GM23338 (cell line): ENCODE measurements around the gene KCNJ6. TPM values are rescaled to one million over a fixed set of nuclear protein-coding genes. Genes with fewer than 3 reads are reported as not detected.

Experiments
- ATAC-seq: fragments of 200-7000 bp; cut with Tn5 transposase; 3 replicates; pipeline ENCODE4 v1.9.1; 2020
- DNase-seq: peaks from one replicate; pipeline ENCODE4 v3.0.0-alpha.2; 2015; ENCODE audit warnings: low spot score
- H2AFZ ChIP-seq: fragments of 200-600 bp; sonication (generic); 2 replicates; pipeline ENCODE4 v1.8.0; 2016; ENCODE audit warnings: antibody characterized with exemption, mild to moderate bottlenecking, moderate library complexity
- H3F3A ChIP-seq: fragments of 200-600 bp; sonication (generic); replicated peaks from 2 replicates; pipeline ENCODE4 v1.8.0; 2017; ENCODE audit warnings: antibody characterized with exemption, mixed run types, low read depth
- H3K27ac ChIP-seq: fragments of 200-600 bp; sonication (generic); 2 replicates; pipeline ENCODE4 v1.6.1; 2016; ENCODE audit warnings: low read depth
- H3K27me3 ChIP-seq: fragments of 200-600 bp; sonication (generic); 2 replicates; pipeline ENCODE4 v1.8.0; 2016; ENCODE audit warnings: mild to moderate bottlenecking, mixed run types, moderate library complexity; ENCODE audit not compliant: insufficient read depth
- H3K36me3 ChIP-seq: fragments of 200-600 bp; sonication (generic); 2 replicates; pipeline ENCODE4 v1.8.0; 2016; ENCODE audit warnings: mild to moderate bottlenecking; ENCODE audit not compliant: insufficient read depth
- H3K4me1 ChIP-seq: fragments of 200-600 bp; sonication (generic); 2 replicates; pipeline ENCODE4 v1.8.0; 2016; ENCODE audit warnings: mild to moderate bottlenecking, moderate library complexity; ENCODE audit not compliant: insufficient read depth
- H3K4me2 ChIP-seq: fragments of 200-600 bp; sonication (generic); 2 replicates; pipeline ENCODE4 v1.7.1; 2017; ENCODE audit warnings: mixed run types
- H3K4me3 ChIP-seq: fragments of 200-600 bp; sonication (generic); 2 replicates; pipeline ENCODE4 v1.6.1; 2016; ENCODE audit warnings: mixed run types
- H3K79me2 ChIP-seq: fragments of 200-600 bp; sonication (generic); replicated peaks from 2 replicates; pipeline ENCODE4 v1.8.0; 2017; ENCODE audit warnings: mild to moderate bottlenecking; ENCODE audit not compliant: insufficient read depth
- H3K9me2 ChIP-seq: fragments of 200-600 bp; sonication (generic); 2 replicates; pipeline ENCODE4 v1.8.0; 2017; ENCODE audit not compliant: insufficient read depth
- H4K20me1 ChIP-seq: fragments of 200-600 bp; sonication (generic); replicated peaks from 2 replicates; pipeline ENCODE4 v1.8.0; 2017; ENCODE audit warnings: mild to moderate bottlenecking; ENCODE audit not compliant: insufficient read depth
- H3K27ac Mint-ChIP-seq: 2 replicates; pipeline ENCODE4 v1.8.0; 2020; ENCODE audit warnings: inconsistent platforms, mild to moderate bottlenecking, moderate library complexity, mixed read lengths
- H3K27me3 Mint-ChIP-seq: 3 replicates; pipeline ENCODE4 v1.8.0; 2022; ENCODE audit warnings: low read depth, mild to moderate bottlenecking, moderate library complexity, mixed read lengths, inconsistent platforms; ENCODE audit not compliant: insufficient read depth, poor library complexity
- H3K36me3 Mint-ChIP-seq: 3 replicates; pipeline ENCODE4 v1.8.0; 2021; ENCODE audit warnings: low read depth, mild to moderate bottlenecking, inconsistent platforms, moderate library complexity, mixed read lengths
- H3K4me1 Mint-ChIP-seq: 3 replicates; pipeline ENCODE4 v1.8.0; 2020; ENCODE audit warnings: mild to moderate bottlenecking, inconsistent platforms, mixed read lengths
- H3K4me3 Mint-ChIP-seq: 3 replicates; pipeline ENCODE4 v1.8.0; 2021; ENCODE audit warnings: moderate library complexity, mild to moderate bottlenecking, inconsistent platforms, mixed read lengths
- H3K9me3 Mint-ChIP-seq: 3 replicates; pipeline ENCODE4 v1.8.0; 2020; ENCODE audit warnings: moderate library complexity, mild to moderate bottlenecking, inconsistent platforms, mixed read lengths
- CREB1 ChIP-seq: fragments of 250-450 bp; sonication (Bioruptor Pico); IDR thresholded peaks from 2 replicates; pipeline ENCODE4 v1.5.0; 2020; ENCODE audit warnings: low read depth, mild to moderate bottlenecking, moderate library complexity
- CTCF ChIP-seq, 2 experiments: fragments of 200-600 bp in 1 of 2; sonication (generic) in 1 of 2; conservative IDR thresholded peaks; 2 replicates each; pipeline versions ENCODE4 v1.5.1 to v1.6.1; 2016 to 2017; ENCODE audit warnings: antibody characterized with exemption in 2 of 2, low read depth in 2 of 2, mild to moderate bottlenecking in 2 of 2, moderate library complexity in 1 of 2
- EZH2 ChIP-seq: fragments of 200-600 bp; sonication (generic); IDR thresholded peaks from one replicate; pipeline ENCODE4 v1.8.0; 2017; ENCODE audit warnings: antibody characterized with exemption, mild to moderate bottlenecking, low read depth; ENCODE audit not compliant: unreplicated experiment
- EZH2phosphoT487 ChIP-seq: fragments of 200-600 bp; sonication (generic); IDR thresholded peaks from one replicate; pipeline ENCODE4 v1.8.1; 2018; ENCODE audit warnings: antibody characterized with exemption; ENCODE audit not compliant: unreplicated experiment
- JUNB ChIP-seq: IDR thresholded peaks from one replicate; pipeline ENCODE4 v1.6.1; 2016; ENCODE audit warnings: antibody characterized with exemption; ENCODE audit not compliant: unreplicated experiment
- NANOG ChIP-seq: IDR thresholded peaks from 2 replicates; pipeline ENCODE4 v1.6.1; 2016; ENCODE audit warnings: antibody characterized with exemption, borderline replicate concordance
- POLR2AphosphoS5 ChIP-seq: IDR thresholded peaks from 2 replicates; pipeline ENCODE4 v1.6.1; 2016; ENCODE audit warnings: antibody characterized with exemption, low read depth
- REST ChIP-seq: IDR thresholded peaks from one replicate; pipeline ENCODE4 v1.6.1; 2018; ENCODE audit warnings: antibody characterized with exemption; ENCODE audit not compliant: unreplicated experiment
- STAT1 ChIP-seq: IDR thresholded peaks from one replicate; pipeline ENCODE4 v1.6.1; 2016; ENCODE audit warnings: antibody characterized with exemption; ENCODE audit not compliant: unreplicated experiment
- ZNF114 ChIP-seq: fragments of 250-450 bp; sonication (Bioruptor Pico); IDR thresholded peaks from 2 replicates; pipeline ENCODE4 v1.5.0; 2020; ENCODE audit warnings: mild to moderate bottlenecking, moderate library complexity
- ZNF331 ChIP-seq: fragments of 250-450 bp; sonication (Bioruptor Pico); IDR thresholded peaks from 2 replicates; pipeline ENCODE4 v1.5.0; 2020; ENCODE audit warnings: low read depth, mild to moderate bottlenecking, moderate library complexity
- polyA plus RNA-seq: library from polyadenylated mRNA; unstranded; fragments of >200 nt; fragmentation: Nextera tagmentation; extraction: Ambion mirVana; gene quantifications from 2 replicates; pipeline ENCODE4 v1.2.1, GENCODE V29; 2016
- total RNA-seq: library from RNA; depleted of rRNA; stranded (reverse); fragments of >200 nt; shearing (Covaris generic); gene quantifications from 2 replicates; pipeline ENCODE4 v1.2.3, GENCODE V29; 2014
- TF ChIP-seq, protein P1 (sequence below): IDR thresholded peaks from 2 replicates; pipeline ENCODE4 v1.6.1; 2016; ENCODE audit warnings: antibody characterized with exemption
- TF ChIP-seq, protein P2 (sequence below): fragments of 250-450 bp; sonication (Bioruptor Pico); IDR thresholded peaks from 2 replicates; pipeline ENCODE4 v1.5.0; 2020; ENCODE audit warnings: mild to moderate bottlenecking, moderate library complexity

The KCNJ6 gene
- total and polyA plus RNA-seq, 2 experiments from 2014 or later: 0.48 to 0.52 TPM

- H3K4me2 ChIP-seq: no peak overlapping the region
- no peaks in the 10 kb centered on the region for H3K79me2 ChIP-seq
- no peak for ATAC-seq
- no peaks in the 10 kb centered on the region for H3K27me3 ChIP-seq
- H2AFZ ChIP-seq: no peak overlapping the region
- Mint-ChIP-seq H3K9me3 (no peaks in the 10 kb centered on the region), H3K36me3 (no peaks in the 10 kb centered on the region), H3K27me3 (no peaks in the 10 kb centered on the region), H3K4me1 (0 out of 3 replicates have a peak, but pooled peaks cover 4% of the 10 kb centered on the region), H3K4me3 (no peak overlapping the region), H3K27ac (no peak overlapping the region)
- no peaks in the 10 kb centered on the region for H3K4me1 ChIP-seq
- H3K4me3 ChIP-seq: no peak overlapping the region
- no peak for DNase-seq
- no peaks in the 10 kb centered on the region for H4K20me1 ChIP-seq
- no peaks in the 10 kb centered on the region for H3F3A ChIP-seq
- no peak for TF ChIP-seq ZNF114 (CRISPR knock-in tag)
- TF ChIP-seq EZH2phosphoT487: no peak
- TF ChIP-seq, protein P1, sequence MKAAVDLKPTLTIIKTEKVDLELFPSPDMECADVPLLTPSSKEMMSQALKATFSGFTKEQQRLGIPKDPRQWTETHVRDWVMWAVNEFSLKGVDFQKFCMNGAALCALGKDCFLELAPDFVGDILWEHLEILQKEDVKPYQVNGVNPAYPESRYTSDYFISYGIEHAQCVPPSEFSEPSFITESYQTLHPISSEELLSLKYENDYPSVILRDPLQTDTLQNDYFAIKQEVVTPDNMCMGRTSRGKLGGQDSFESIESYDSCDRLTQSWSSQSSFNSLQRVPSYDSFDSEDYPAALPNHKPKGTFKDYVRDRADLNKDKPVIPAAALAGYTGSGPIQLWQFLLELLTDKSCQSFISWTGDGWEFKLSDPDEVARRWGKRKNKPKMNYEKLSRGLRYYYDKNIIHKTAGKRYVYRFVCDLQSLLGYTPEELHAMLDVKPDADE: no peak
- no peak for TF ChIP-seq STAT1
- no peak for TF ChIP-seq POLR2AphosphoS5
- TF ChIP-seq, protein P2, sequence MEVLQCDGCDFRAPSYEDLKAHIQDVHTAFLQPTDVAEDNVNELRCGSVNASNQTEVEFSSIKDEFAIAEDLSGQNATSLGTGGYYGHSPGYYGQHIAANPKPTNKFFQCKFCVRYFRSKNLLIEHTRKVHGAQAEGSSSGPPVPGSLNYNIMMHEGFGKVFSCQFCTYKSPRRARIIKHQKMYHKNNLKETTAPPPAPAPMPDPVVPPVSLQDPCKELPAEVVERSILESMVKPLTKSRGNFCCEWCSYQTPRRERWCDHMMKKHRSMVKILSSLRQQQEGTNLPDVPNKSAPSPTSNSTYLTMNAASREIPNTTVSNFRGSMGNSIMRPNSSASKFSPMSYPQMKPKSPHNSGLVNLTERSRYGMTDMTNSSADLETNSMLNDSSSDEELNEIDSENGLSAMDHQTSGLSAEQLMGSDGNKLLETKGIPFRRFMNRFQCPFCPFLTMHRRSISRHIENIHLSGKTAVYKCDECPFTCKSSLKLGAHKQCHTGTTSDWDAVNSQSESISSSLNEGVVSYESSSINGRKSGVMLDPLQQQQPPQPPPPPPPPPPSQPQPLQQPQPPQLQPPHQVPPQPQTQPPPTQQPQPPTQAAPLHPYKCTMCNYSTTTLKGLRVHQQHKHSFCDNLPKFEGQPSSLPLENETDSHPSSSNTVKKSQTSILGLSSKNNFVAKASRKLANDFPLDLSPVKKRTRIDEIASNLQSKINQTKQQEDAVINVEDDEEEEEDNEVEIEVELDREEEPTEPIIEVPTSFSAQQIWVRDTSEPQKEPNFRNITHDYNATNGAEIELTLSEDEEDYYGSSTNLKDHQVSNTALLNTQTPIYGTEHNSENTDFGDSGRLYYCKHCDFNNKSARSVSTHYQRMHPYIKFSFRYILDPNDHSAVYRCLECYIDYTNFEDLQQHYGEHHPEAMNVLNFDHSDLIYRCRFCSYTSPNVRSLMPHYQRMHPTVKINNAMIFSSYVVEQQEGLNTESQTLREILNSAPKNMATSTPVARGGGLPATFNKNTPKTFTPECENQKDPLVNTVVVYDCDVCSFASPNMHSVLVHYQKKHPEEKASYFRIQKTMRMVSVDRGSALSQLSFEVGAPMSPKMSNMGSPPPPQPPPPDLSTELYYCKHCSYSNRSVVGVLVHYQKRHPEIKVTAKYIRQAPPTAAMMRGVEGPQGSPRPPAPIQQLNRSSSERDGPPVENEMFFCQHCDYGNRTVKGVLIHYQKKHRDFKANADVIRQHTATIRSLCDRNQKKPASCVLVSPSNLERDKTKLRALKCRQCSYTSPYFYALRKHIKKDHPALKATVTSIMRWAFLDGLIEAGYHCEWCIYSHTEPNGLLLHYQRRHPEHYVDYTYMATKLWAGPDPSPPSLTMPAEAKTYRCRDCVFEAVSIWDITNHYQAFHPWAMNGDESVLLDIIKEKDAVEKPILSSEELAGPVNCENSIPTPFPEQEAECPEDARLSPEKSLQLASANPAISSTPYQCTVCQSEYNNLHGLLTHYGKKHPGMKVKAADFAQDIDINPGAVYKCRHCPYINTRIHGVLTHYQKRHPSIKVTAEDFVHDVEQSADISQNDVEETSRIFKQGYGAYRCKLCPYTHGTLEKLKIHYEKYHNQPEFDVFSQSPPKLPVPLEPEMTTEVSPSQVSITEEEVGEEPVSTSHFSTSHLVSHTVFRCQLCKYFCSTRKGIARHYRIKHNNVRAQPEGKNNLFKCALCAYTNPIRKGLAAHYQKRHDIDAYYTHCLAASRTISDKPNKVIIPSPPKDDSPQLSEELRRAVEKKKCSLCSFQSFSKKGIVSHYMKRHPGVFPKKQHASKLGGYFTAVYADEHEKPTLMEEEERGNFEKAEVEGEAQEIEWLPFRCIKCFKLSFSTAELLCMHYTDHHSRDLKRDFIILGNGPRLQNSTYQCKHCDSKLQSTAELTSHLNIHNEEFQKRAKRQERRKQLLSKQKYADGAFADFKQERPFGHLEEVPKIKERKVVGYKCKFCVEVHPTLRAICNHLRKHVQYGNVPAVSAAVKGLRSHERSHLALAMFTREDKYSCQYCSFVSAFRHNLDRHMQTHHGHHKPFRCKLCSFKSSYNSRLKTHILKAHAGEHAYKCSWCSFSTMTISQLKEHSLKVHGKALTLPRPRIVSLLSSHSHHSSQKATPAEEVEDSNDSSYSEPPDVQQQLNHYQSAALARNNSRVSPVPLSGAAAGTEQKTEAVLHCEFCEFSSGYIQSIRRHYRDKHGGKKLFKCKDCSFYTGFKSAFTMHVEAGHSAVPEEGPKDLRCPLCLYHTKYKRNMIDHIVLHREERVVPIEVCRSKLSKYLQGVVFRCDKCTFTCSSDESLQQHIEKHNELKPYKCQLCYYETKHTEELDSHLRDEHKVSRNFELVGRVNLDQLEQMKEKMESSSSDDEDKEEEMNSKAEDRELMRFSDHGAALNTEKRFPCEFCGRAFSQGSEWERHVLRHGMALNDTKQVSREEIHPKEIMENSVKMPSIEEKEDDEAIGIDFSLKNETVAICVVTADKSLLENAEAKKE: no peak
- no peak for TF ChIP-seq NANOG
- TF ChIP-seq REST: no peak
- no peak for TF ChIP-seq ZNF331 (CRISPR knock-in tag)
- TF ChIP-seq EZH2: no peak
- TF ChIP-seq CREB1 (CRISPR knock-in tag): no peak
- TF ChIP-seq JUNB: no peak
- no peak for TF ChIP-seq CTCF (conservative IDR thresholded peaks at IDR 0.05; ENCODE audit: low read depth in 2 of 2)
- H3K9me2 ChIP-seq: no peaks in the 10 kb centered on the region
- H3K36me3 ChIP-seq: no peaks in the 10 kb centered on the region
- H3K27ac ChIP-seq: no peak overlapping the region
These were observed 11.0 kb downstream of the KCNJ6 start for GRCh38 chr21:37905291-37905690.
